ENCODE data around the gene IRX1.

DNA sequence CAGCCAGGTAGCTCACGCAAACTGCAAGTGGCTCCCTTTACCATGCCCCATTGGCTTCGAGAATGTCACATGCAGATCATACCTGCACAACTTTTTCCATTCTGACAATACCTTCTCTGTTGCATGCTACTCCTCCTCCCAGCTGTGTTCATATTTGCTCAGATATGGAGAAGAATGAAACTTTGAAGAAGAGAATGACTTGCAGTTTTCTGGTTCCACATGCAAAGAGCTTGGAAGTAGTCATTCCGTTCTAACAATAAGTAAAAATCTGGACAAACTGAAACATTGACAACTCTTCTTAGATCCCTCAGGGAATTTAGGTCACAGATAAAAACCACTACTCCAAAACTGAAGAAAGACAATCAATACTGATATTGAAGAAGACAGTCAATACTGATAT lies 49.6 kb upstream of the IRX1 start:
- TF ChIP-seq, protein P1, sequence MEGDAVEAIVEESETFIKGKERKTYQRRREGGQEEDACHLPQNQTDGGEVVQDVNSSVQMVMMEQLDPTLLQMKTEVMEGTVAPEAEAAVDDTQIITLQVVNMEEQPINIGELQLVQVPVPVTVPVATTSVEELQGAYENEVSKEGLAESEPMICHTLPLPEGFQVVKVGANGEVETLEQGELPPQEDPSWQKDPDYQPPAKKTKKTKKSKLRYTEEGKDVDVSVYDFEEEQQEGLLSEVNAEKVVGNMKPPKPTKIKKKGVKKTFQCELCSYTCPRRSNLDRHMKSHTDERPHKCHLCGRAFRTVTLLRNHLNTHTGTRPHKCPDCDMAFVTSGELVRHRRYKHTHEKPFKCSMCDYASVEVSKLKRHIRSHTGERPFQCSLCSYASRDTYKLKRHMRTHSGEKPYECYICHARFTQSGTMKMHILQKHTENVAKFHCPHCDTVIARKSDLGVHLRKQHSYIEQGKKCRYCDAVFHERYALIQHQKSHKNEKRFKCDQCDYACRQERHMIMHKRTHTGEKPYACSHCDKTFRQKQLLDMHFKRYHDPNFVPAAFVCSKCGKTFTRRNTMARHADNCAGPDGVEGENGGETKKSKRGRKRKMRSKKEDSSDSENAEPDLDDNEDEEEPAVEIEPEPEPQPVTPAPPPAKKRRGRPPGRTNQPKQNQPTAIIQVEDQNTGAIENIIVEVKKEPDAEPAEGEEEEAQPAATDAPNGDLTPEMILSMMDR (IDR thresholded peaks at IDR 0.05): no peak
- no peak for TF ChIP-seq EP300 (IDR thresholded peaks at IDR 0.05)
